Skeletal muscle tissue (tissue), 4 donors: ENCODE data around the gene OR1F1. TPM values are rescaled to one million over a fixed set of nuclear protein-coding genes. Genes with fewer than 3 reads are reported as not detected.
A peak's percentile ranks its signal among the peaks of the same experiment; 100 is the strongest.
"Not testable (repeated sequence)": the region's sequence is repeated elsewhere in the genome, so short reads cannot be mapped to it uniquely, and the experiment has no call there.

Experiments
- H3K27ac ChIP-seq: one replicate; pipeline ENCODE4 v1.7.0; 2013; ENCODE audit warnings: mild to moderate bottlenecking, low read depth, low read length, inconsistent platforms
- H3K27me3 ChIP-seq, 3 donors: one replicate each; pipeline ENCODE4 v1.7.0; 2013; ENCODE audit warnings: low read length in 3 of 3; ENCODE audit not compliant: control insufficient read depth in 3 of 3, insufficient read depth in 3 of 3
- H3K36me3 ChIP-seq, 3 donors: one replicate each; pipeline ENCODE4 v1.7.0; 2013; ENCODE audit warnings: low read length in 3 of 3; ENCODE audit not compliant: control insufficient read depth in 3 of 3, insufficient read depth in 3 of 3
- H3K4me1 ChIP-seq, 3 donors: one replicate each; pipeline ENCODE4 v1.7.0; 2013; ENCODE audit warnings: low read length in 3 of 3, mild to moderate bottlenecking in 3 of 3; ENCODE audit not compliant: control insufficient read depth in 3 of 3, insufficient read depth in 3 of 3
- H3K4me3 ChIP-seq, 3 donors: one replicate each; pipeline ENCODE4 v1.7.0; 2013; ENCODE audit warnings: low read length in 3 of 3
- H3K9ac ChIP-seq, 3 donors: one replicate each; pipeline ENCODE4 v1.7.0; 2013; ENCODE audit warnings: low read length in 3 of 3, mild to moderate bottlenecking in 3 of 3, moderate library complexity in 2 of 3, low read depth in 1 of 3
- H3K9me3 ChIP-seq, 3 donors: one replicate each; pipeline ENCODE4 v1.7.0; 2013; ENCODE audit warnings: low read length in 3 of 3; ENCODE audit not compliant: control insufficient read depth in 3 of 3
- total RNA-seq: library from RNA; depleted of rRNA; stranded (reverse); fragments of >200 nt; gene quantifications from one replicate; pipeline ENCODE4 v1.2.3, GENCODE V29; 2014
- donor health status: Osteomylitis.

Gene OR1F1
- total RNA-seq, 1 donor from 2014 or later, result not detected

- Histone ChIP-seq H3K27ac (no peak overlapping the region), H3K4me3 (no peak overlapping the region), H3K4me1 (no peaks in the 10 kb centered on the region), H3K36me3 (no peaks in the 10 kb centered on the region), H3K9me3 (peaks cover 0 to 5% (median 0%) of the 10 kb centered on the region in 3 donors), H3K9ac (no peak overlapping the region), H3K27me3 (peaks cover 66 to 77% (median 67%) of the 10 kb centered on the region in 3 donors)
These were observed 6.8 kb downstream of the OR1F1 start for GRCh38 chr16:3194792-3195191.

- Histone ChIP-seq H3K4me3 (no peak overlapping the region), H3K27me3 (peaks cover 54 to 66% (median 60%) of the 10 kb centered on the region in 3 donors), H3K9me3 (peaks cover 0 to 5% (median 0%) of the 10 kb centered on the region in 3 donors), H3K27ac (no peak overlapping the region), H3K36me3 (no peaks in the 10 kb centered on the region), H3K4me1 (no peaks in the 10 kb centered on the region), H3K9ac (no peak overlapping the region)
These were observed 8.0 kb downstream of the OR1F1 start for GRCh38 chr16:3195975-3196374.

GRCh38 chr16:3197694-3198333 is 9.8 kb downstream of the OR1F1 start:
- not testable (repeated sequence) for H3K4me3 ChIP-seq, H3K36me3 ChIP-seq, H3K4me1 ChIP-seq, H3K27ac ChIP-seq, H3K9me3 ChIP-seq, H3K9ac ChIP-seq
- H3K27me3 ChIP-seq, result peaks cover 37 to 48% (median 42%) of the 10 kb centered on the region in 3 donors

GRCh38 chr16:3198334-3199072 is 10.5 kb downstream of the OR1F1 start:
- H3K27me3 ChIP-seq, result peaks cover 32 to 41% (median 35%) of the 10 kb centered on the region in 3 donors

GRCh38 chr16:3202903-3203539 is 15.0 kb downstream of the OR1F1 start:
- Histone ChIP-seq H3K4me3 (no peak overlapping the region), H3K27ac (no peak overlapping the region), H3K36me3 (no peaks in the 10 kb centered on the region), H3K9ac (no peak overlapping the region), H3K4me1 (no peaks in the 10 kb centered on the region), H3K27me3 (peaks cover 6 to 14% (median 10%) of the 10 kb centered on the region in 3 donors), H3K9me3 (peaks cover 0 to 11% (median 10%) of the 10 kb centered on the region in 3 donors)

More at GRCh38 chr16:3198334-3199072, 10.5 kb downstream of the OR1F1 start:
- Histone ChIP-seq H3K27ac (no peak overlapping the region), H3K9me3 (peaks cover 0 to 4% (median 0%) of the 10 kb centered on the region in 3 donors), H3K9ac (no peak overlapping the region), H3K36me3 (no peaks in the 10 kb centered on the region), H3K4me1 (no peaks in the 10 kb centered on the region), H3K4me3 (no peak overlapping the region)

- not testable (repeated sequence) for H3K4me3 ChIP-seq, H3K4me1 ChIP-seq, H3K27me3 ChIP-seq, H3K27ac ChIP-seq, H3K9ac ChIP-seq, H3K36me3 ChIP-seq
- H3K9me3 ChIP-seq, result peaks cover 0 to 13% (median 10%) of the 10 kb centered on the region in 3 donors
These were observed 17.9 kb downstream of the OR1F1 start for GRCh38 chr16:3205939-3206338.

GRCh38 chr16:3207086-3207953 is 19.3 kb downstream of the OR1F1 start:
- Histone ChIP-seq H3K4me1 (no peaks in the 10 kb centered on the region), H3K36me3 (no peaks in the 10 kb centered on the region), H3K4me3 (no peak overlapping the region), H3K9me3 (peaks cover 0 to 15% (median 10%) of the 10 kb centered on the region in 3 donors), H3K9ac (no peak overlapping the region), H3K27me3 (peaks cover 0 to 3% (median 2%) of the 10 kb centered on the region in 3 donors), H3K27ac (no peak overlapping the region)

- no peak overlapping the region for H3K9ac ChIP-seq
- peak overlapping the region in 1 of 3 donors; percentile 6 for H3K4me3 ChIP-seq
- H3K27me3 ChIP-seq, result peaks cover 0 to 4% (median 0%) of the 10 kb centered on the region in 3 donors
- no peaks in the 10 kb centered on the region for H3K4me1 ChIP-seq
- H3K36me3 ChIP-seq, result no peaks in the 10 kb centered on the region
- peaks cover 1 to 10% (median 4%) of the 10 kb centered on the region in 3 donors for H3K9me3 ChIP-seq
- no peak overlapping the region for H3K27ac ChIP-seq
These were observed 24.0 kb downstream of the OR1F1 start for GRCh38 chr16:3212006-3212405.

GRCh38 chr16:3212567-3212966 is 24.6 kb downstream of the OR1F1 start:
- Histone ChIP-seq H3K27me3 (peaks cover 0 to 4% (median 0%) of the 10 kb centered on the region in 3 donors), H3K36me3 (no peaks in the 10 kb centered on the region), H3K9ac (no peak overlapping the region), H3K4me3 (no peak overlapping the region), H3K4me1 (no peaks in the 10 kb centered on the region), H3K9me3 (peaks cover 1 to 10% (median 4%) of the 10 kb centered on the region in 3 donors), H3K27ac (no peak overlapping the region)
